CD4-positive, alpha-beta T cell treated with Interleukin-6 for 4 hours (primary cell): Measurements from ENCODE around the gene NEMP1.
"Not testable (repeated sequence)": the region's sequence is repeated elsewhere in the genome, so short reads cannot be mapped to it uniquely, and the experiment has no call there.

ENCODE experiments used
- DNase-seq: peaks from one replicate; pipeline ENCODE4 v3.0.0-alpha.2; 2020; ENCODE audit warnings: mixed read lengths

Gene NEMP1

GRCh38 chr12:57022324-57022723 is 56.3 kb downstream of the NEMP1 start:
- not testable (repeated sequence) for DNase-seq

GRCh38 chr12:57019983-57020719 is 58.4 kb downstream of the NEMP1 start:
- DNase-seq = no peak

- DNase-seq = no peak
These were observed 59.7 kb downstream of the NEMP1 start for GRCh38 chr12:57018906-57019305.

- DNase-seq = not testable (repeated sequence)
These were observed 60.2 kb downstream of the NEMP1 start for GRCh38 chr12:57018353-57018752.

- no peak for DNase-seq
These were observed 62.2 kb downstream of the NEMP1 start, which contains the start of gene TAC3 for GRCh38 chr12:57016348-57016747. Gene TAC3 (minus strand): TSS chr12:57016529. CDS start chr12:57015797, 732 bp downstream.

- DNase-seq = no peak
These were observed 65.8 kb downstream of the NEMP1 start for GRCh38 chr12:57012600-57013465.

GRCh38 chr12:57011438-57012424 is 66.9 kb downstream of the NEMP1 start:
- peak; percentile 28 for DNase-seq

- DNase-seq = no peak
These were observed 67.9 kb downstream of the NEMP1 start for GRCh38 chr12:57010627-57011247.

GRCh38 chr12:57009949-57010626 is 68.5 kb downstream of the NEMP1 start:
- no peak for DNase-seq

GRCh38 chr12:57008178-57008577 is 70.4 kb downstream of the NEMP1 start:
- DNase-seq = peak; percentile 17

- peak; percentile 57 for DNase-seq
These were observed 71.6 kb downstream of the NEMP1 start for GRCh38 chr12:57006809-57007475.

- DNase-seq = peak; percentile 71
These were observed 72.4 kb downstream of the NEMP1 start, which contains the start of gene ZBTB39 for GRCh38 chr12:57005980-57006808. Gene ZBTB39 (minus strand): TSS chr12:57006546. CDS start chr12:57004917, 1,629 bp downstream.
